H1 (cell line): ENCODE results near the gene TCEANC2. TPM values are rescaled to one million over a fixed set of nuclear protein-coding genes. Genes with fewer than 3 reads are reported as not detected.

Experiments used
- CTCF ChIA-PET: fragments of 300-600 bp; sonication (Branson Sonifier 250); formaldehyde crosslinking; loops from one replicate; lab custom pipeline; 2021; ENCODE audit not compliant: partially characterized antibody; lab: Charles Lee
- POLR2A ChIA-PET: fragments of 300-600 bp; sonication (Branson Sonifier 250); formaldehyde crosslinking; loops from one replicate; lab custom pipeline; 2021; ENCODE audit warnings: inconsistent platforms; ENCODE audit not compliant: partially characterized antibody; lab: Charles Lee
- DNase-seq, 2 experiments: peaks; one replicate each; pipeline versions ENCODE4 v3.0.0 to v3.0.0-alpha.2; 2010 to 2022; ENCODE audit warnings: low spot score in 2 of 2, low read depth in 1 of 2, mixed read lengths in 1 of 2
- FAIRE-seq: peaks from 2 replicates; lab custom pipeline; 2011; peaks lifted over from hg19 to GRCh38; lab: Jason Lieb, UNC
- H2AFZ ChIP-seq: 2 replicates; pipeline ENCODE4 v1.8.1; 2012; ENCODE audit warnings: low read length, inconsistent platforms
- H2AK5ac ChIP-seq: 2 replicates; pipeline ENCODE4 v1.6.1; 2013; ENCODE audit warnings: low read depth, low read length
- H2BK120ac ChIP-seq: replicated peaks from 2 replicates; pipeline ENCODE3; 2013; ENCODE audit warnings: low read depth, low read length, inconsistent platforms
- H2BK12ac ChIP-seq: 2 replicates; pipeline ENCODE4 v1.6.1; 2013; ENCODE audit warnings: low read depth, low read length
- H2BK15ac ChIP-seq: 2 replicates; pipeline ENCODE4 v1.6.1; 2013; ENCODE audit warnings: low read length
- H2BK20ac ChIP-seq: 2 replicates; pipeline ENCODE4 v1.6.1; 2013; ENCODE audit warnings: low read length
- H2BK5ac ChIP-seq: 2 replicates; pipeline ENCODE4 v1.6.1; 2013; ENCODE audit warnings: low read depth, low read length
- H3K14ac ChIP-seq: 2 replicates; pipeline ENCODE4 v1.6.1; 2013; ENCODE audit warnings: inconsistent platforms; ENCODE audit not compliant: insufficient read length
- H3K18ac ChIP-seq: 2 replicates; pipeline ENCODE4 v1.6.1; 2013; ENCODE audit warnings: low read length; ENCODE audit errors: extremely low read depth
- H3K23ac ChIP-seq: 2 replicates; pipeline ENCODE4 v1.6.1; 2013; ENCODE audit warnings: inconsistent platforms; ENCODE audit not compliant: insufficient read length
- H3K23me2 ChIP-seq: 2 replicates; pipeline ENCODE4 v1.6.1; 2013; ENCODE audit warnings: low read depth, low read length
- H3K27ac ChIP-seq: 2 replicates; pipeline ENCODE4 v1.6.1; 2011; ENCODE audit warnings: low read depth, low read length, inconsistent platforms
- H3K27me3 ChIP-seq, 4 experiments: replicated peaks in 1 of 4; 1 replicate in 1 of 4; 2 replicates in 3 of 4; pipeline versions ENCODE4 v1.6.1 to v1.8.1; 2011 to 2013; ENCODE audit warnings: low read length in 3 of 4, mild to moderate bottlenecking in 3 of 4, inconsistent platforms in 2 of 4, mixed read lengths in 2 of 4, moderate library complexity in 1 of 4; ENCODE audit not compliant: control insufficient read depth in 3 of 4, insufficient read depth in 3 of 4; ENCODE audit errors: extremely low read depth in 1 of 4
- H3K36me3 ChIP-seq, 4 experiments: 2 replicates each; pipeline versions ENCODE4 v1.6.1 to v1.8.1; 2011 to 2013; ENCODE audit warnings: mild to moderate bottlenecking in 4 of 4, low read length in 3 of 4, moderate library complexity in 2 of 4, control low read depth in 1 of 4, inconsistent platforms in 1 of 4; ENCODE audit not compliant: insufficient read depth in 4 of 4, control insufficient read depth in 2 of 4
- H3K4ac ChIP-seq: replicated peaks from 2 replicates; pipeline ENCODE3; 2013; ENCODE audit warnings: low read length, low read depth, mixed read lengths, inconsistent platforms; ENCODE audit not compliant: insufficient read length
- H3K4me1 ChIP-seq, 4 experiments: replicated peaks in 1 of 4; 1 replicate in 1 of 4; 2 replicates in 3 of 4; pipeline versions ENCODE4 v1.6.1 to v1.8.1; 2011 to 2013; ENCODE audit warnings: low read length in 3 of 4, inconsistent platforms in 2 of 4, mixed read lengths in 1 of 4; ENCODE audit not compliant: insufficient read depth in 4 of 4, control insufficient read depth in 3 of 4
- H3K4me2 ChIP-seq, 2 experiments: 2 replicates each; pipeline versions ENCODE4 v1.6.1 to v1.8.1; 2011 to 2013; ENCODE audit warnings: low read depth in 2 of 2, low read length in 2 of 2, control low read depth in 1 of 2, inconsistent platforms in 1 of 2, mild to moderate bottlenecking in 1 of 2; ENCODE audit not compliant: insufficient read depth in 1 of 2
- H3K4me3 ChIP-seq, 4 experiments: fragments of 200-600, 300-600 bp in 1 of 4; sonication (generic), shearing (Covaris generic), sonication (Bioruptor Twin) in 1 of 4; 2 replicates each; pipeline versions ENCODE4 v1.5.1 to v1.8.1; 2011 to 2016; ENCODE audit warnings: low read length in 4 of 4, low read depth in 3 of 4, control low read depth in 2 of 4, inconsistent platforms in 2 of 4, mild to moderate bottlenecking in 2 of 4, mixed read lengths in 1 of 4, moderate library complexity in 1 of 4; ENCODE audit not compliant: insufficient read depth in 2 of 4; ENCODE audit errors: extremely low read depth in 1 of 4
- H3K56ac ChIP-seq: replicated peaks from 2 replicates; pipeline ENCODE3; 2013; ENCODE audit warnings: low read depth, mild to moderate bottlenecking, mixed read lengths, low read length, inconsistent platforms; ENCODE audit not compliant: insufficient read length
- H3K79me1 ChIP-seq: 2 replicates; pipeline ENCODE4 v1.6.1; 2013; ENCODE audit warnings: low read depth, low read length, control low read depth
- H3K79me2 ChIP-seq, 2 experiments: 2 replicates each; pipeline versions ENCODE4 v1.6.1 to v1.8.1; 2012 to 2013; ENCODE audit warnings: low read length in 2 of 2, mild to moderate bottlenecking in 2 of 2, inconsistent platforms in 1 of 2; ENCODE audit not compliant: insufficient read depth in 2 of 2, control insufficient read depth in 1 of 2
- H3K9ac ChIP-seq, 4 experiments: replicated peaks in 1 of 4; 1 replicate in 1 of 4; 2 replicates in 3 of 4; pipeline versions ENCODE4 v1.6.1 to v1.8.1; 2011 to 2013; ENCODE audit warnings: low read depth in 3 of 4, low read length in 3 of 4, control low read depth in 2 of 4, mild to moderate bottlenecking in 2 of 4, moderate library complexity in 2 of 4, inconsistent platforms in 1 of 4; ENCODE audit errors: extremely low read depth in 1 of 4
- H3K9me3 ChIP-seq, 2 experiments: 2 replicates each; pipeline versions ENCODE4 v1.6.1 to v1.8.1; 2012 to 2013; ENCODE audit warnings: mild to moderate bottlenecking in 2 of 2, moderate library complexity in 2 of 2, control low read depth in 1 of 2, inconsistent platforms in 1 of 2, low read depth in 1 of 2, low read length in 1 of 2, mixed read lengths in 1 of 2; ENCODE audit not compliant: insufficient read depth in 2 of 2
- H4K20me1 ChIP-seq, 2 experiments: replicated peaks in 1 of 2; 2 replicates each; pipeline versions ENCODE3 to v1.8.1; 2011 to 2013; ENCODE audit warnings: inconsistent platforms in 2 of 2, low read length in 2 of 2, mild to moderate bottlenecking in 1 of 2; ENCODE audit not compliant: insufficient read depth in 2 of 2, control insufficient read depth in 1 of 2
- H4K5ac ChIP-seq: 2 replicates; pipeline ENCODE4 v1.6.1; 2013; ENCODE audit warnings: low read length, low read depth, mixed read lengths, inconsistent platforms; ENCODE audit not compliant: insufficient read length
- H4K8ac ChIP-seq: 2 replicates; pipeline ENCODE4 v1.8.0; 2013; ENCODE audit warnings: mild to moderate bottlenecking, moderate library complexity, low read length, inconsistent platforms; ENCODE audit not compliant: insufficient read depth; ENCODE audit errors: extremely low read depth
- H4K91ac ChIP-seq: replicated peaks from 2 replicates; pipeline ENCODE3; 2013; ENCODE audit warnings: low read length, mixed read lengths, inconsistent platforms; ENCODE audit not compliant: insufficient read length
- JUND ChIP-seq: IDR thresholded peaks from 2 replicates; pipeline ENCODE4 v1.6.1; 2011; ENCODE audit warnings: mild to moderate bottlenecking, improper control_type of control experiment, low read length
- KDM1A ChIP-seq: fragments of 200-600, 300-600 bp; sonication (generic); IDR thresholded peaks from 2 replicates; pipeline ENCODE4 v1.7.1; 2016; ENCODE audit warnings: mild to moderate bottlenecking, low read length, borderline replicate concordance
- WGBS, 2 experiments: shearing (Covaris generic) in 1 of 2; methylation state at CpG; one replicate each; pipeline versions ENCODE4 v1.1.6 to v1.1.7; 2013 to 2015; ENCODE audit warnings: low lambda C conversion rate in 2 of 2, mixed read lengths in 2 of 2, inconsistent platforms in 1 of 2, low coverage in 1 of 2, missing lambda C conversion rate in 1 of 2; ENCODE audit not compliant: insufficient replicate concordance in 2 of 2, insufficient coverage in 1 of 2, insufficient read length in 1 of 2; ENCODE audit errors: extremely low coverage in 1 of 2, missing lambda C conversion rate in 1 of 2; 5-methylcytosine and 5-hydroxymethylcytosine counted together
- polyA plus RNA-seq, 7 experiments: library from polyadenylated mRNA; depleted of rRNA in 3 of 7; stranded (reverse) in 5 of 7; unstranded in 2 of 7; fragments of >200 nt in 5 of 7; fragments of 200-250 nt in 2 of 7; gene quantifications; 1 replicate in 5 of 7; 2 replicates in 1 of 7; 4 replicates in 1 of 7; pipeline versions ENCODE4 v1.2.1 to v1.2.3, GENCODE V29; 2011 to 2013; ENCODE audit warnings: missing spikeins in 2 of 7, mixed read lengths in 2 of 7
- total RNA-seq: library from RNA; stranded (reverse); fragmentation: NEBNext Ultra II Directional; extraction: Animal tissue kit (Norgen Biotek cat#: 25700); gene quantifications from 2 replicates; pipeline ENCODE4 v1.2.1, GENCODE V29; 2021

The TCEANC2 gene
- total and polyA plus RNA-seq, 2 of the 8 experiments (the other 6 are each of a cell fraction or from before 2014, with no cell fraction given): 4.2 to 8.2 TPM

DNA sequence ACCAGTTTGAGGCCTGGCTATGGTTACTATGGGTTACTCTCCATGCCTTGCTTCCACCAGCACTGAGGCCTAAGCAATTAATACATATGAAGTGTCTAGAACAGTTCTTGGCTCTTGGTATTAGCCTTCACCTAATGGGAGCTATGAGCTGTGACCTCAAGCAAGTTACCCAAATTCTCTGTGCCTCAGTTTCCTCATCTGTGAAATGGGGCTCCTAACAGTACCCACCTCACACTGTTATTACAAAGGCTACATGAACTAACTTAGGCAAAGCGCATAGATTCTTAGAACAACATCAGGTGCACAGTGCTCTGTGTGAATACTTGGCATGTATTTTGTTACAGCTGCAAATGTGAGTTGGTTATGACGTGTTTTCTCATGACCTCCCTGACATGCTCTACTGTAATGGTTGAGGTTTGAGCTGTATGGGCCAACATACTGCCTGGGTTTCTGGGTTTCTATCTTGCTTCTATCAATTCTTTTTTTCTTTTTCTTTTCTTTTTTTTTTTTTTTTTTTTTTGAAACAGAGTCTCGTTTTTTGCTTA lies 72.9 kb downstream of the TCEANC2 start:
- H2AK5ac ChIP-seq: no peak overlapping the region
- H3K27ac ChIP-seq: no peak overlapping the region
- POLR2A ChIA-PET: interaction anchor here (1.5 to 1.7 kb wide), 3 partner anchors 10 to 74 kb away, joined by 3 to 4 read pairs (median 3); partner anchors contain the start of gene MRPL37
- peak; percentile 40; the same call in 1 of the 2 replicates for TF ChIP-seq KDM1A
- TF ChIP-seq JUND: no peak
- no peak overlapping the region; the same call in 1 of the 2 replicates for H2BK15ac ChIP-seq
- H3K4me1 ChIP-seq: peaks cover 7 to 19% (median 12%) of the 10 kb centered on the region in 4 experiments
- no peak overlapping the region for H3K4me3 ChIP-seq
- H4K8ac ChIP-seq: no peak overlapping the region
- FAIRE-seq (no peak), DNase-seq (no peak)
- no peak overlapping the region for H3K18ac ChIP-seq
- CTCF ChIA-PET: interaction anchor here (0.9 to 9.7 kb wide), 10 partner anchors 8 to 391 kb away, joined by 3 to 110 read pairs (median 6); partner anchors contain the start of genes CYB5RL and MRPL37
- no peak overlapping the region for H2BK5ac ChIP-seq
- no peak overlapping the region for H3K23ac ChIP-seq
- no peak overlapping the region for H2AFZ ChIP-seq
- H2BK12ac ChIP-seq: no peak overlapping the region
- 93% methylated on average over 3 of the region's 3 CpGs; no CpG with 5 or more reads in 1 of the 2 experiments for WGBS, 2 experiments
- no peak overlapping the region for H2BK120ac ChIP-seq
- H3K27me3 ChIP-seq: peaks cover 0 to 11% (median 6%) of the 10 kb centered on the region in 4 experiments; a peak in 5 of 7 replicates
- H3K56ac ChIP-seq: no peak overlapping the region
- H3K79me1 ChIP-seq: no peaks in the 10 kb centered on the region
- H3K79me2 ChIP-seq: no peaks in the 10 kb centered on the region
- H4K5ac ChIP-seq: no peak overlapping the region
- H3K36me3 ChIP-seq: no peaks in the 10 kb centered on the region
- no peak overlapping the region for H3K4me2 ChIP-seq
- H2BK20ac ChIP-seq: no peak overlapping the region
- H3K9me3 ChIP-seq: no peaks in the 10 kb centered on the region
- no peak overlapping the region for H3K9ac ChIP-seq
- H3K14ac ChIP-seq: no peak overlapping the region
- H4K20me1 ChIP-seq: no peaks in the 10 kb centered on the region
- peaks cover 5% of the 10 kb centered on the region; the same call in 1 of the 2 replicates for H3K23me2 ChIP-seq
- no peak overlapping the region for H4K91ac ChIP-seq
- no peak overlapping the region for H3K4ac ChIP-seq
